GM13977 (cell line): ENCODE measurements around the gene NHERF2.

Experiments used
- DNase-seq: peaks from one replicate; pipeline ENCODE4 v3.0.0; 2012; ENCODE audit warnings: low spot score
- CTCF ChIP-seq: IDR thresholded peaks from 2 replicates; pipeline ENCODE4 v1.5.1; 2012; ENCODE audit warnings: mild to moderate bottlenecking, control low read depth; ENCODE audit not compliant: insufficient read depth; ENCODE audit errors: extremely low read depth, missing control alignments
- in situ Hi-C: fragments of 300-500 bp; cut with MboI; formaldehyde crosslinking; loops from one replicate; pipeline ENCODE4 v1.12.0; 2022; ENCODE audit warnings: low sequenced_read_pairs, low pct_unique_long_range_greater_than_20kb, mixed read lengths, inconsistent platforms; ENCODE audit not compliant: unreplicated experiment

NHERF2 gene

GRCh38 chr16:1980030-1980769 is 46.5 kb upstream of the NHERF2 start:
- in situ Hi-C loops, result no loop called here
- TF ChIP-seq CTCF, result no peak
- no peak for DNase-seq

GRCh38 chr16:1980770-1981087 is 46.0 kb upstream of the NHERF2 start:
- DNase-seq, result no peak
- in situ Hi-C loops, result no loop called here
- no peak for TF ChIP-seq CTCF

- no peak for TF ChIP-seq CTCF
- peak; percentile 73 for DNase-seq
- in situ Hi-C loops, result no loop called here
Observed at GRCh38 chr16:1981398-1981836, 45.3 kb upstream of the NHERF2 start, which contains the start of gene NOXO1. Gene NOXO1, minus strand, starts transcription at chr16:1981469. Its CDS starts 290 bp downstream, at chr16:1981179.

GRCh38 chr16:1982013-1982433 is 44.7 kb upstream of the NHERF2 start:
- DNase-seq, result no peak
- no peak for TF ChIP-seq CTCF
- in situ Hi-C loops, result no loop called here

GRCh38 chr16:1982991-1983543 is 43.6 kb upstream of the NHERF2 start:
- DNase-seq, result no peak
- in situ Hi-C loops, result no loop called here
- no peak for TF ChIP-seq CTCF

GRCh38 chr16:1983544-1984346 is 43.0 kb upstream of the NHERF2 start, which contains the start of gene GFER:
Gene GFER, plus strand, starts transcription at chr16:1984193. Its CDS starts 26 bp downstream, at chr16:1984219.
- DNase-seq, result peak; percentile 99
- in situ Hi-C loops, result no loop called here
- peak; percentile 72 for TF ChIP-seq CTCF
